ENCODE results near the gene ZNF445.
"Not testable (repeated sequence)": the region's sequence is repeated elsewhere in the genome, so short reads cannot be mapped to it uniquely, and the experiment has no call there.

DNA sequence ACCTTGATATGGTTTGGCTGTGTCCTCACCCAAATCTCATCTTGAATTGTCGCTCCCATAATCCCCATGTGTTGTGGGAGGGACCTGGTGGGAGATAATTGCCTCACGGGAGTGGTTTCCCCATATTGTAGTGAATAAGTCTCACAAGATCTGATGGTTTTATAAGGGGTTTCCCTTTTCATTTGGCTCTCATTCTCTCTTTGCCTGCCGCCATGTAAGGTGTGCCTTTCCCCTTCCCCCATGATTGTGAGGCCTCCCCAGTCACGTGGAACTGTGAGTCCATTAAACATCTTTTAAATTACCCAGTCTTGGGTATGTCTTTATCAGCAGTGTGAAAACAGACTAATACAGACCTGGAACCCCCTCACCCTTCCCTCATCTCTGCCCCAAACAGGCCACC lies 59.4 kb downstream of the ZNF445 start:
- TF ChIP-seq POLR2A (IDR thresholded peaks at IDR 0.05) = not testable (repeated sequence)
- TF ChIP-seq, protein P1, sequence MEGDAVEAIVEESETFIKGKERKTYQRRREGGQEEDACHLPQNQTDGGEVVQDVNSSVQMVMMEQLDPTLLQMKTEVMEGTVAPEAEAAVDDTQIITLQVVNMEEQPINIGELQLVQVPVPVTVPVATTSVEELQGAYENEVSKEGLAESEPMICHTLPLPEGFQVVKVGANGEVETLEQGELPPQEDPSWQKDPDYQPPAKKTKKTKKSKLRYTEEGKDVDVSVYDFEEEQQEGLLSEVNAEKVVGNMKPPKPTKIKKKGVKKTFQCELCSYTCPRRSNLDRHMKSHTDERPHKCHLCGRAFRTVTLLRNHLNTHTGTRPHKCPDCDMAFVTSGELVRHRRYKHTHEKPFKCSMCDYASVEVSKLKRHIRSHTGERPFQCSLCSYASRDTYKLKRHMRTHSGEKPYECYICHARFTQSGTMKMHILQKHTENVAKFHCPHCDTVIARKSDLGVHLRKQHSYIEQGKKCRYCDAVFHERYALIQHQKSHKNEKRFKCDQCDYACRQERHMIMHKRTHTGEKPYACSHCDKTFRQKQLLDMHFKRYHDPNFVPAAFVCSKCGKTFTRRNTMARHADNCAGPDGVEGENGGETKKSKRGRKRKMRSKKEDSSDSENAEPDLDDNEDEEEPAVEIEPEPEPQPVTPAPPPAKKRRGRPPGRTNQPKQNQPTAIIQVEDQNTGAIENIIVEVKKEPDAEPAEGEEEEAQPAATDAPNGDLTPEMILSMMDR (IDR thresholded peaks at IDR 0.05 in 8 of 11, conservative IDR thresholded peaks at IDR 0.05 in 3 of 11) = not testable (repeated sequence)
